ENCODE measurements around the gene NUTM1.
"Not testable (repeated sequence)": the region's sequence is repeated elsewhere in the genome, so short reads cannot be mapped to it uniquely, and the experiment has no call there.

The NUTM1 gene

DNA sequence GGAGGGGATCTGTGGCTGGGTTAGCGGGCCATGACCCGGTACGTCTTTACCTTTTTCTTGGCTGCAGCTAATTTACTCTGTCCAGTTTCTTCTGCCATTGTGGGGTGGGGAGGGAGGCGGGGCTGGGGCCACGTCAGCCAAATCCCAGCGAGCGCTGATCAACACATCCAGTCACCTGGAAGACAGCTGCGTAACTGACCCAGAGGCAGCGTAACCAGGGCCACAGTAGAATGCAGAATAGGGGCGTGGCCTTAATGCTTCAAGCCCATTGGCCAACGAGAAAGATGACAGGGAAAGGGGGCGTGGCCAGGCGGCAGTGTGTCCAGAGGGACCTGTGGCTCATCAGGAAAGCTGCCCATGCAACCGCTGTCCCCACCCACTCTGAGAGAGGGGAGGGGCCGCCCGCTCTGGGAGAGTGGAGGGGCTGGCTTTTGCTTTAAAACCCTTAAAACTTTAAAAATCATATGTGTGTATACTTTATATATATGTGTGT, 46.5 kb downstream of the NUTM1 start:
- not testable (repeated sequence) for DNase-seq (ENCODE audit: low spot score)

DNA sequence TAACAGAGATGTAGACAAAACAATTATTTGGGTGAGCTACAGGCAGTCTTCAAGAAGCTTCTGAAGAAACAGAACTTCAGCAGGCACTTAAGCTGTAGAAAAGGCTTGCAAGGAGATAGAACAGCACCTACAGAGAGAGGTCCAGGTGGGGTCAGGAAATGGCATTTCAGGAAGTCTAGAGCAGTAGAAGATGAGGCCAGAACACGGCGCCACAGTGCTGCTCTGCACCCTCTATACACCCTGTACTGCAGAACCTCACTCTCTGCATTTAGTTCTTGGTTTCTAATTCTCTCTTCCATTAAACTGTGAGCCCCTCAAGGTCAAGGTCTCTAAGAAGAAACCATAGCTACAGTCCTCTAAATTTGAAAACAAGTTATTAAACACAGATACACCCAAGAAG, 49.9 kb downstream of the NUTM1 start:
- DNase-seq (ENCODE audit: low spot score); in situ Hi-C loops (cut with MboI; ENCODE audit: low sequenced_read_pairs, unreplicated experiment): not testable (repeated sequence)

More for the DNA sequence above, 46.5 kb downstream of the NUTM1 start:
- in situ Hi-C loops (cut with MboI; ENCODE audit: low sequenced_read_pairs, unreplicated experiment) = not testable (repeated sequence)

DNA sequence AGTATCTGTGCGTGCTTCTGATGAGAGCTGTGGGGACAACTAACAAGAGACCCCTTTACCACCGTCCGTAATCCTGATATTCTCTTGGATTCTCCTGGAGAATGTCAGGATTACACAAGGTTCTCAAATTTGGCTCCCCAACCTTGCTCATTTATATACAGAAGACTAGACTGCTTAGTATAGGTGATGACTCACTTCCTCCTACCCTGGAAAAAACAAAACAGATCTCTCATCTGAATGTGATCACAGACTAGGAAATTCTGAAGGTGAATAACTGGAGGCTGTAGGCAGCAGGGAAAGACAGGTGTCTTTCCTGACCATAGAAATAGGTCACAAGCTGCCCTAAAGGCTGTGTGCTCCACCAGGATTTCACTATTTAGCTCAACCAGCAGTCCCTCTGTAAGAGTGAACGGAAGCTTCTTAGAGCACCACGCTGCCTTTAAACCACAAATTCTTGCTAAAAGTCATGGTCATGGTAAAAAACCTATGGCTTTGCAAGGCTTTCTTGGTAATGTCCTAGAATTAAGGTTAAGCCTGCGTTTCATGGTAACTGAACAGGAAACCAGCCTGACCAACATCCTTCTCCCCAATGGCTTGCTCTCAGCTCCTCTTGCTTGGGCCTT, 54.6 kb downstream of the NUTM1 start:
- DNase-seq (ENCODE audit: low spot score); in situ Hi-C loops (cut with MboI; ENCODE audit: low sequenced_read_pairs, unreplicated experiment): not testable (repeated sequence)

DNA sequence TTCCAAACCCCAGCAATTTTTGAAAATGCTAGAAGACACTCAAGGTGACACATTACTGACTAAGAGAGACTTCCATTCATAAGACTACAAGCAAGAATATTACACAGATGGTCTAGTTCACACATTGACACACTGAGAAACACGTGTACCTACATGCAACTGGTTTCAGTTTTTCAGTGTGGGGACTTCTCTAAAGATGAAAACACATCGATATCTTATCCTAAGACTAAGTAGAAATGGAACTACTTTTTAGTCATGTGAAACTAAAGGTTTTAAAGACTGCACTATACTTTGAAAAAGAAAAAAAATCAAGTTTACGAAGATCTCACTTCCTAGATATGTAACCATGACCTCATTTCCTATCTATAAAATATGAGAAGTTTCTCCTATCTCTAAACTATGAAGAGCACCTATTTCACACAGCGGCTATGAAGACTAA, 60.1 kb downstream of the NUTM1 start:
- DNase-seq (ENCODE audit: low spot score); in situ Hi-C loops (cut with MboI; ENCODE audit: low sequenced_read_pairs, unreplicated experiment): not testable (repeated sequence)

DNA sequence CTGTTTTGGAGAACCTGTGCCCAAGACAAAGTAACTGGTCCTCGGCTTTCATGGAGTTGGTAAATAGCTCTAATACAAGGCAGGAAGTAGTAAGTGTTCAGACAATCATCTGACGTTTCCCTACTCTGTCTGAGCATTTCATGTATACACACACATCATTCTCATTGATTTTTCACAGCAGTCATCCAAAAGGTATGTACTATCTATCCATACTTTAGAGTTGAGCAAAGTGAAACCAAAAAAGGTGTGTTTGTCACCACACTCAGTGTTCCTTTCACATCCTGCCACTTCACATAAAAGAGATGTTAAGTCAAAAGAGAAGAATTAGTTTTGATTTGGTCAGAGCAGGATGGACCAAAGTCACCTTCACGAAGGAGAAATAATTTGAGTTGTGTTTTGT, 60.8 kb downstream of the NUTM1 start:
- in situ Hi-C loops (cut with MboI; ENCODE audit: low sequenced_read_pairs, unreplicated experiment); DNase-seq (ENCODE audit: low spot score): not testable (repeated sequence)

Data from GM13976 (cell line).